RPMI7951 (cell line): ENCODE data around the gene ARAP1. TPM values are rescaled to one million over a fixed set of nuclear protein-coding genes. Genes with fewer than 3 reads are reported as not detected.
A peak's percentile ranks its signal among the peaks of the same experiment; 100 is the strongest.

Source experiments
- DNase-seq: peaks from one replicate; pipeline ENCODE4 v3.0.0-alpha.2; 2012; ENCODE audit warnings: low read depth
- total RNA-seq: library from RNA; depleted of rRNA; stranded (reverse); fragments of >200 nt; shearing (Covaris generic); gene quantifications from 2 replicates; pipeline ENCODE4 v1.2.3, GENCODE V29; 2014

Gene ARAP1
- total RNA-seq, 1 experiment from 2014 or later: 20.4 TPM

- no peak for DNase-seq
Measured at GRCh38 chr11:72762641-72763304, 10.6 kb upstream of the ARAP1 start.

- DNase-seq: peak; percentile 53
Measured at GRCh38 chr11:72760539-72761405, 8.6 kb upstream of the ARAP1 start.

- no peak for DNase-seq
Measured at GRCh38 chr11:72759468-72759985, 7.3 kb upstream of the ARAP1 start.

- DNase-seq: peak; percentile 86
Measured at GRCh38 chr11:72758690-72759389, 6.6 kb upstream of the ARAP1 start.

GRCh38 chr11:72758304-72758689, 6.1 kb upstream of the ARAP1 start:
- DNase-seq: peak; percentile 68

GRCh38 chr11:72755713-72756285, 3.6 kb upstream of the ARAP1 start:
- no peak for DNase-seq

- DNase-seq: no peak
Measured at GRCh38 chr11:72754544-72755155, 2.4 kb upstream of the ARAP1 start.

- no peak for DNase-seq
Measured at GRCh38 chr11:72754149-72754543, 1.9 kb upstream of the ARAP1 start.

- no peak for DNase-seq
Measured at GRCh38 chr11:72753341-72754148, 1.3 kb upstream of the ARAP1 start.

- DNase-seq: no peak
Measured at GRCh38 chr11:72751116-72752087, 806 bp downstream of the ARAP1 start.

- DNase-seq: no peak
Measured at GRCh38 chr11:72750556-72751115, 1.6 kb downstream of the ARAP1 start.

GRCh38 chr11:72750086-72750485, 2.1 kb downstream of the ARAP1 start:
- DNase-seq: no peak

GRCh38 chr11:72747289-72747855, 4.8 kb downstream of the ARAP1 start:
- DNase-seq: no peak

- DNase-seq: no peak
Measured at GRCh38 chr11:72746821-72747220, 5.4 kb downstream of the ARAP1 start.

GRCh38 chr11:72745925-72746550, 6.2 kb downstream of the ARAP1 start:
- no peak for DNase-seq

GRCh38 chr11:72745511-72745910, 6.7 kb downstream of the ARAP1 start:
- DNase-seq: no peak

- DNase-seq: no peak
Measured at GRCh38 chr11:72744474-72744873, 7.7 kb downstream of the ARAP1 start.
